H9 (cell line): Measurements from ENCODE around the gene VPS26B. TPM values are rescaled to one million over a fixed set of nuclear protein-coding genes. Genes with fewer than 3 reads are reported as not detected.

ENCODE experiments used
- DNase-seq: peaks from one replicate; pipeline ENCODE4 v3.0.0-alpha.2; 2017
- H2AFZ ChIP-seq: one replicate; pipeline ENCODE4 v1.6.1; 2013; ENCODE audit warnings: mild to moderate bottlenecking, low read length, control low read depth, moderate library complexity
- H2AK5ac ChIP-seq: 2 replicates; pipeline ENCODE4 v1.6.1; 2013; ENCODE audit warnings: low read length, control low read depth, mixed read lengths; ENCODE audit not compliant: insufficient read length
- H2BK120ac ChIP-seq: one replicate; pipeline ENCODE4 v1.6.1; 2013; ENCODE audit warnings: low read depth, mild to moderate bottlenecking, low read length, control low read depth, inconsistent platforms; ENCODE audit not compliant: poor library complexity, severe bottlenecking
- H2BK12ac ChIP-seq: 2 replicates; pipeline ENCODE4 v1.6.1; 2013; ENCODE audit warnings: low read length, control low read depth, mixed read lengths, low read depth; ENCODE audit not compliant: insufficient read length
- H2BK15ac ChIP-seq: 2 replicates; pipeline ENCODE4 v1.6.1; 2013; ENCODE audit warnings: low read depth, low read length, control low read depth
- H2BK20ac ChIP-seq: one replicate; pipeline ENCODE4 v1.6.1; 2013; ENCODE audit warnings: low read depth, mild to moderate bottlenecking, low read length, control low read depth, inconsistent platforms; ENCODE audit not compliant: poor library complexity, severe bottlenecking
- H2BK5ac ChIP-seq: 2 replicates; pipeline ENCODE4 v1.6.1; 2013; ENCODE audit warnings: low read length, control low read depth, mixed read lengths; ENCODE audit not compliant: insufficient read length
- H3K14ac ChIP-seq: 2 replicates; pipeline ENCODE4 v1.6.1; 2013; ENCODE audit warnings: low read length, control low read depth; ENCODE audit not compliant: insufficient read depth
- H3K18ac ChIP-seq: 2 replicates; pipeline ENCODE4 v1.6.1; 2013; ENCODE audit warnings: low read depth, mild to moderate bottlenecking, mixed read lengths, low read length, control low read depth; ENCODE audit not compliant: insufficient read length
- H3K23ac ChIP-seq: 2 replicates; pipeline ENCODE4 v1.6.1; 2013; ENCODE audit warnings: low read length, control low read depth, mixed read lengths, low read depth; ENCODE audit not compliant: insufficient read length
- H3K23me2 ChIP-seq: 2 replicates; pipeline ENCODE4 v1.6.1; 2013; ENCODE audit warnings: low read depth, mild to moderate bottlenecking, mixed read lengths, low read length, control low read depth; ENCODE audit not compliant: insufficient read length, poor library complexity, severe bottlenecking
- H3K27ac ChIP-seq: 2 replicates; pipeline ENCODE4 v1.5.1; 2013; ENCODE audit warnings: low read length, control low read depth, mixed read lengths, low read depth; ENCODE audit not compliant: insufficient read length
- H3K27me3 ChIP-seq: 2 replicates; pipeline ENCODE4 v1.6.1; 2013; ENCODE audit warnings: low read length, control low read depth, inconsistent platforms; ENCODE audit not compliant: insufficient read depth
- H3K4ac ChIP-seq: 2 replicates; pipeline ENCODE4 v1.6.1; 2013; ENCODE audit warnings: low read depth, mild to moderate bottlenecking, control low read depth, inconsistent platforms, low read length, moderate library complexity
- H3K4me1 ChIP-seq: 2 replicates; pipeline ENCODE4 v1.6.1; 2013; ENCODE audit warnings: low read length, control low read depth, inconsistent platforms; ENCODE audit not compliant: insufficient read depth
- H3K4me2 ChIP-seq: 2 replicates; pipeline ENCODE4 v1.6.1; 2013; ENCODE audit warnings: low read length, control low read depth, mixed read lengths; ENCODE audit not compliant: insufficient read length, insufficient read depth
- H3K56ac ChIP-seq: 2 replicates; pipeline ENCODE4 v1.6.1; 2013; ENCODE audit warnings: low read depth, mild to moderate bottlenecking, mixed read lengths, low read length, control low read depth; ENCODE audit not compliant: insufficient read length
- H3K79me1 ChIP-seq: 2 replicates; pipeline ENCODE4 v1.6.1; 2013; ENCODE audit warnings: low read depth, mild to moderate bottlenecking, moderate library complexity, low read length, control low read depth, inconsistent platforms; ENCODE audit not compliant: insufficient read depth, poor library complexity, severe bottlenecking
- H3K79me2 ChIP-seq: 2 replicates; pipeline ENCODE4 v1.6.1; 2013; ENCODE audit warnings: low read length, control low read depth, inconsistent platforms; ENCODE audit not compliant: insufficient read depth
- H3K9ac ChIP-seq: 2 replicates; pipeline ENCODE4 v1.6.1; 2013; ENCODE audit warnings: low read length, control low read depth, mixed read lengths; ENCODE audit not compliant: insufficient read length; ENCODE audit errors: extremely low read depth
- H3K9me3 ChIP-seq: one replicate; pipeline ENCODE4 v1.6.1; 2013; ENCODE audit warnings: low read depth, low read length, inconsistent platforms; ENCODE audit not compliant: control insufficient read depth
- H3T11ph ChIP-seq: one replicate; pipeline ENCODE4 v1.6.1; 2013; ENCODE audit warnings: mild to moderate bottlenecking, low read length, control low read depth, inconsistent platforms
- H4K20me1 ChIP-seq: one replicate; pipeline ENCODE4 v1.6.1; 2013; ENCODE audit not compliant: control insufficient read depth, insufficient read length, insufficient read depth
- H4K5ac ChIP-seq: 2 replicates; pipeline ENCODE4 v1.6.1; 2013; ENCODE audit warnings: low read depth, mild to moderate bottlenecking, mixed read lengths, low read length, control low read depth; ENCODE audit not compliant: insufficient read length
- H4K8ac ChIP-seq: replicated peaks from 2 replicates; pipeline ENCODE4 v1.6.1; 2013; ENCODE audit warnings: low read length, control low read depth, mixed read lengths, low read depth; ENCODE audit not compliant: insufficient read length
- H4K91ac ChIP-seq: 2 replicates; pipeline ENCODE4 v1.6.1; 2013; ENCODE audit warnings: low read depth, mild to moderate bottlenecking, moderate library complexity, mixed read lengths, low read length, control low read depth; ENCODE audit not compliant: insufficient read length
- H3K27ac Mint-ChIP-seq, 3 experiments: 2 replicates in 2 of 3; 3 replicates in 1 of 3; pipeline ENCODE4 v1.8.0; 2020 to 2021; ENCODE audit warnings: mixed read lengths in 3 of 3, mild to moderate bottlenecking in 1 of 3, moderate library complexity in 1 of 3
- H3K27me3 Mint-ChIP-seq: 2 replicates; pipeline ENCODE4 v1.8.0; 2021; ENCODE audit warnings: low read depth, mild to moderate bottlenecking, moderate library complexity, mixed read lengths
- H3K36me3 Mint-ChIP-seq, 3 experiments: 2 replicates in 2 of 3; 3 replicates in 1 of 3; pipeline ENCODE4 v1.8.0; 2020 to 2021; ENCODE audit warnings: low read depth in 3 of 3, mixed read lengths in 3 of 3; ENCODE audit not compliant: insufficient read depth in 1 of 3
- H3K4me1 Mint-ChIP-seq, 2 experiments: 2 replicates each; pipeline ENCODE4 v1.8.0; 2020; ENCODE audit warnings: mixed read lengths in 2 of 2
- H3K4me3 Mint-ChIP-seq, 2 experiments: 2 replicates in 1 of 2; 3 replicates in 1 of 2; pipeline ENCODE4 v1.8.0; 2020 to 2021; ENCODE audit warnings: mild to moderate bottlenecking in 2 of 2, mixed read lengths in 2 of 2, moderate library complexity in 1 of 2
- H3K9me3 Mint-ChIP-seq, 2 experiments: 2 replicates in 1 of 2; 3 replicates in 1 of 2; pipeline ENCODE4 v1.8.0; 2020; ENCODE audit warnings: mild to moderate bottlenecking in 2 of 2, mixed read lengths in 2 of 2, moderate library complexity in 1 of 2
- WGBS: extraction: QIAGEN DNeasy Blood & Tissue Kit; methylation state at CpG from one replicate; pipeline ENCODE4 v1.1.7; 2013; ENCODE audit warnings: missing lambda C conversion rate, low lambda C conversion rate, mixed read lengths; ENCODE audit not compliant: insufficient read length; ENCODE audit errors: extremely low coverage; 5-methylcytosine and 5-hydroxymethylcytosine counted together
- total RNA-seq: library from RNA; stranded (reverse); gene quantifications from 2 replicates; pipeline ENCODE4 v1.2.1, GENCODE V29; 2021
- TF ChIP-seq, protein P1 (sequence below): fragments of 200-600 bp; sonication (generic); conservative IDR thresholded peaks from 3 replicates; pipeline ENCODE4 v1.8.0; 2021; ENCODE audit warnings: antibody characterized with exemption, mild to moderate bottlenecking

Gene VPS26B
- total RNA-seq, 1 experiment from 2014 or later, result 27.5 TPM

DNA sequence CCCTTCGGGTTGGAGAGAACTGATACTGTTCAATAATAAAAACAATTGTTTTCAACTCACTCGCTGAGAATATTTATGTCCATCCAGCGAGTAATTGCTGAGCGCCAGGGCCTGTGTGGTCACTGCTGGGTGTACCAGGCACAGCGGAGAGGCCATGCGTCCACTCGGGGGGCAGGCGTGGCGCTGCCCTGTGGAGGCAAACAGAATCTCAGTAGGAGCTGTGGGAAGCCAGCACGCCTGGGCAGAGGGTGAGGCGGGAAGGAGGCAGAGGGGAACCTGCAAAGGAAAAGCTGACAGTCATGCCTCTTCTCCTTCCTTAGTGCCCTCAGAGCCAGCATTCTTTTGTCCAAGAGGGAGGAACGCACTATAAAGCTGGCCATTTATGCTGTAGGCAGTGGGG, 63.1 kb downstream of the VPS26B start:
- no peaks in the 10 kb centered on the region; a peak in 1 of 5 replicates for H3K9me3 Mint-ChIP-seq
- H2BK5ac ChIP-seq, result no peak overlapping the region
- no peak overlapping the region for H2BK120ac ChIP-seq
- no peak overlapping the region for H4K91ac ChIP-seq
- no peaks in the 10 kb centered on the region for H3K23me2 ChIP-seq
- no peak overlapping the region for H3K4me2 ChIP-seq
- H2AFZ ChIP-seq, result no peak overlapping the region
- no peaks in the 10 kb centered on the region for H3K9me3 ChIP-seq
- H4K5ac ChIP-seq, result no peak overlapping the region
- H3K56ac ChIP-seq, result no peak overlapping the region
- no peak overlapping the region for H2BK20ac ChIP-seq
- no CpG with 5 or more reads among the region's 12 CpGs for WGBS
- no peaks in the 10 kb centered on the region for H3K27me3 Mint-ChIP-seq
- H3K36me3 Mint-ChIP-seq, result peaks cover 24 to 44% (median 37%) of the 10 kb centered on the region in 3 experiments
- no peaks in the 10 kb centered on the region for H3K4me1 ChIP-seq
- H2BK12ac ChIP-seq, result no peak overlapping the region
- no peaks in the 10 kb centered on the region for H4K20me1 ChIP-seq
- no peak overlapping the region for H4K8ac ChIP-seq
- H3K27me3 ChIP-seq, result no peaks in the 10 kb centered on the region
- no peak overlapping the region for H2BK15ac ChIP-seq
- H3K9ac ChIP-seq, result no peak overlapping the region
- peaks cover 12 to 14% of the 10 kb centered on the region in 2 experiments for H3K4me1 Mint-ChIP-seq
- no peak overlapping the region for H3K4ac ChIP-seq
- H3K27ac Mint-ChIP-seq, result no peak overlapping the region
- no peak overlapping the region for H3K23ac ChIP-seq
- no peak for DNase-seq
- no peak overlapping the region for H3K27ac ChIP-seq
- no peak overlapping the region for H3T11ph ChIP-seq
- H2AK5ac ChIP-seq, result no peak overlapping the region
- no peak overlapping the region for H3K18ac ChIP-seq
- no peaks in the 10 kb centered on the region for H3K79me2 ChIP-seq
- H3K4me3 Mint-ChIP-seq, result no peak overlapping the region
- TF ChIP-seq, protein P1, sequence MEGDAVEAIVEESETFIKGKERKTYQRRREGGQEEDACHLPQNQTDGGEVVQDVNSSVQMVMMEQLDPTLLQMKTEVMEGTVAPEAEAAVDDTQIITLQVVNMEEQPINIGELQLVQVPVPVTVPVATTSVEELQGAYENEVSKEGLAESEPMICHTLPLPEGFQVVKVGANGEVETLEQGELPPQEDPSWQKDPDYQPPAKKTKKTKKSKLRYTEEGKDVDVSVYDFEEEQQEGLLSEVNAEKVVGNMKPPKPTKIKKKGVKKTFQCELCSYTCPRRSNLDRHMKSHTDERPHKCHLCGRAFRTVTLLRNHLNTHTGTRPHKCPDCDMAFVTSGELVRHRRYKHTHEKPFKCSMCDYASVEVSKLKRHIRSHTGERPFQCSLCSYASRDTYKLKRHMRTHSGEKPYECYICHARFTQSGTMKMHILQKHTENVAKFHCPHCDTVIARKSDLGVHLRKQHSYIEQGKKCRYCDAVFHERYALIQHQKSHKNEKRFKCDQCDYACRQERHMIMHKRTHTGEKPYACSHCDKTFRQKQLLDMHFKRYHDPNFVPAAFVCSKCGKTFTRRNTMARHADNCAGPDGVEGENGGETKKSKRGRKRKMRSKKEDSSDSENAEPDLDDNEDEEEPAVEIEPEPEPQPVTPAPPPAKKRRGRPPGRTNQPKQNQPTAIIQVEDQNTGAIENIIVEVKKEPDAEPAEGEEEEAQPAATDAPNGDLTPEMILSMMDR, result no peak
- no peaks in the 10 kb centered on the region for H3K79me1 ChIP-seq
- no peak overlapping the region; the same call in 1 of the 2 replicates for H3K14ac ChIP-seq
